Calu3 (cell line): ENCODE data around the gene CHSY1. TPM values are rescaled to one million over a fixed set of nuclear protein-coding genes. Genes with fewer than 3 reads are reported as not detected.

Experiments
- BruUV-seq: library from RNA; stranded (reverse); fragments of 400-500 nt; replicated peaks from 2 replicates; lab custom pipeline; 2021; lab: Mats Ljungman, UMichigan
- CTCF ChIA-PET: fragments of 300-600 bp; sonication (Branson Sonifier 250); formaldehyde crosslinking; loops from one replicate; lab custom pipeline; 2022; ENCODE audit warnings: antibody characterized with exemption; lab: Charles Lee
- DNase-seq: peaks from one replicate; pipeline ENCODE4 v3.0.0; 2022
- H3K27ac Mint-ChIP-seq: one replicate; pipeline ENCODE4 v1.8.0; 2022; ENCODE audit warnings: mixed read lengths; ENCODE audit not compliant: unreplicated experiment
- H3K27me3 Mint-ChIP-seq: one replicate; pipeline ENCODE4 v1.8.0; 2022; ENCODE audit warnings: mixed read lengths; ENCODE audit not compliant: unreplicated experiment
- H3K36me3 Mint-ChIP-seq: one replicate; pipeline ENCODE4 v1.8.0; 2022; ENCODE audit warnings: mild to moderate bottlenecking, moderate library complexity, mixed read lengths; ENCODE audit not compliant: insufficient read depth, unreplicated experiment
- H3K4me1 Mint-ChIP-seq: one replicate; pipeline ENCODE4 v1.8.0; 2022; ENCODE audit warnings: mild to moderate bottlenecking, low read depth, mixed read lengths; ENCODE audit not compliant: unreplicated experiment
- H3K4me3 Mint-ChIP-seq: one replicate; pipeline ENCODE4 v1.8.0; 2022; ENCODE audit warnings: mild to moderate bottlenecking, low read depth, moderate library complexity, mixed read lengths; ENCODE audit not compliant: unreplicated experiment
- H3K9me3 Mint-ChIP-seq: one replicate; pipeline ENCODE4 v1.8.0; 2022; ENCODE audit warnings: low read depth, mixed read lengths; ENCODE audit not compliant: unreplicated experiment
- intact Hi-C: fragments of 100-400 bp; cut with micrococcal nuclease; formaldehyde crosslinking; loops from one replicate; pipeline ENCODE4 v1.10.0; 2022; ENCODE audit not compliant: unreplicated experiment
- total RNA-seq: library from RNA; stranded (reverse); gene quantifications from 2 replicates; pipeline ENCODE4 v1.2.3, GENCODE V29; 2022
- TF ChIP-seq, protein P1 (sequence below): fragments of 200-600 bp; IDR thresholded peaks from one replicate; pipeline ENCODE4 v1.8.0; 2022; ENCODE audit warnings: antibody characterized with exemption; ENCODE audit not compliant: unreplicated experiment

CHSY1 gene
- total RNA-seq, 1 experiment from 2014 or later, result 25.0 TPM

DNA sequence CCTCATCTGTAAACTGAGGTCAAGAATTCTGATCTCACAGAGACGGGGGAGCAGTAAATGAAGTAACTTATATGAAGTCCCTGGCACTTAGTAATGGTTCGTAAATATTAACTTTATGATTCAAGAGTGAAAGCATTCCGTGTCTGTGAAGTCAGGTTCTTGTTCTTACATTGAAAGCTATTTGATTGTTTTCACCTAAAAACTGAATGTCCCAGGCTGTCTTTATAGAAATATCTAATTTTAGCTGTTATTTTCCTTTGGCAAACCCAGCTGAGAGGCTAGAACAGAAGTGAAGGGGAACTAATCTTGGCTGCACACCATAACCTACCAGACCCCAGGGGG, 84.5 kb downstream of the CHSY1 start:
- CTCF ChIA-PET, result interaction anchor here (1.5 to 1.9 kb wide), 2 partner anchors 55 to 159 kb away, joined by 4 to 6 read pairs; no protein-coding TSS in a partner anchor
- peaks cover 26% of the 10 kb centered on the region for H3K4me1 Mint-ChIP-seq
- BruUV-seq, result TSS peak; percentile 21

DNA sequence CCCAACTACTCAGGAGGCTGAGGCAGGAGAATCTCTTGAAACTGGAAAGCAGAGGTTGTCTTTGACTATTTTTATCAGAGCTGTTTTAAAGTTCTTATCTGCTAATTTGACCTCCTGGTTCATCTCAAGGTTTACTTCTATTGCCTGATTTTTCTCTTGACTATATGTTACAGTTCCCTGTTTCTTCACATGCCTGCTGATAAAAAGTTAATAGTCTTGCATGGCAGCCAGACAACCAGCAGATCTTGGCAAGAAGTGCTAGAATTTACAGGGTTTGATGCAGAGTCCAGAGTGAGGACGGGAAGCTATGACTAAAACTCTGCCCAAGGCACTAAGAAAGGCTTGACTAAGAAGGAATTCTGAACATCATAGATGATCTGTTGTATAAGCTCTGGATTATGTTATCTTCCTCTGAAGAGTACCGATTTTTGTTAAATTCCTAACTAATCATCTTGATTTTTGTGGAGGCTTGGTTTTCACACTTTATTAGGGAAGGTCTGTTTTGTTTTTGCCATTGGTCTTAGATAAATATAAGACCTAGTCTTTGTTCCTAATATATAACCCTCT, 85.9 kb downstream of the CHSY1 start:
- no TSS peak for BruUV-seq
- TF ChIP-seq, protein P1, sequence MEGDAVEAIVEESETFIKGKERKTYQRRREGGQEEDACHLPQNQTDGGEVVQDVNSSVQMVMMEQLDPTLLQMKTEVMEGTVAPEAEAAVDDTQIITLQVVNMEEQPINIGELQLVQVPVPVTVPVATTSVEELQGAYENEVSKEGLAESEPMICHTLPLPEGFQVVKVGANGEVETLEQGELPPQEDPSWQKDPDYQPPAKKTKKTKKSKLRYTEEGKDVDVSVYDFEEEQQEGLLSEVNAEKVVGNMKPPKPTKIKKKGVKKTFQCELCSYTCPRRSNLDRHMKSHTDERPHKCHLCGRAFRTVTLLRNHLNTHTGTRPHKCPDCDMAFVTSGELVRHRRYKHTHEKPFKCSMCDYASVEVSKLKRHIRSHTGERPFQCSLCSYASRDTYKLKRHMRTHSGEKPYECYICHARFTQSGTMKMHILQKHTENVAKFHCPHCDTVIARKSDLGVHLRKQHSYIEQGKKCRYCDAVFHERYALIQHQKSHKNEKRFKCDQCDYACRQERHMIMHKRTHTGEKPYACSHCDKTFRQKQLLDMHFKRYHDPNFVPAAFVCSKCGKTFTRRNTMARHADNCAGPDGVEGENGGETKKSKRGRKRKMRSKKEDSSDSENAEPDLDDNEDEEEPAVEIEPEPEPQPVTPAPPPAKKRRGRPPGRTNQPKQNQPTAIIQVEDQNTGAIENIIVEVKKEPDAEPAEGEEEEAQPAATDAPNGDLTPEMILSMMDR, result no peak
- H3K27me3 Mint-ChIP-seq, result no peaks in the 10 kb centered on the region
- no peak overlapping the region for H3K27ac Mint-ChIP-seq
- H3K4me1 Mint-ChIP-seq, result peaks cover 26% of the 10 kb centered on the region
- H3K36me3 Mint-ChIP-seq, result no peaks in the 10 kb centered on the region
- no peak overlapping the region for H3K4me3 Mint-ChIP-seq
- no peak for DNase-seq
- intact Hi-C loops, result loop anchor here (5.0 kb wide), 1 partner anchor 86 kb away; the partner anchor contains the start of gene CHSY1
- peaks cover 11% of the 10 kb centered on the region for H3K9me3 Mint-ChIP-seq
- CTCF ChIA-PET, result no interaction called here

More for the DNA sequence above, 84.5 kb downstream of the CHSY1 start:
- Mint-ChIP-seq H3K4me3 (peak overlapping the region; percentile 56), H3K27ac (peak overlapping the region; percentile 91), H3K9me3 (peaks cover 8% of the 10 kb centered on the region), H3K27me3 (no peaks in the 10 kb centered on the region), H3K36me3 (no peaks in the 10 kb centered on the region)
- intact Hi-C loops, result loop anchor here (5.0 kb wide), 1 partner anchor 85 kb away; the partner anchor contains the start of gene CHSY1
- no peak for DNase-seq
- TF ChIP-seq, protein P1, result no peak

DNA sequence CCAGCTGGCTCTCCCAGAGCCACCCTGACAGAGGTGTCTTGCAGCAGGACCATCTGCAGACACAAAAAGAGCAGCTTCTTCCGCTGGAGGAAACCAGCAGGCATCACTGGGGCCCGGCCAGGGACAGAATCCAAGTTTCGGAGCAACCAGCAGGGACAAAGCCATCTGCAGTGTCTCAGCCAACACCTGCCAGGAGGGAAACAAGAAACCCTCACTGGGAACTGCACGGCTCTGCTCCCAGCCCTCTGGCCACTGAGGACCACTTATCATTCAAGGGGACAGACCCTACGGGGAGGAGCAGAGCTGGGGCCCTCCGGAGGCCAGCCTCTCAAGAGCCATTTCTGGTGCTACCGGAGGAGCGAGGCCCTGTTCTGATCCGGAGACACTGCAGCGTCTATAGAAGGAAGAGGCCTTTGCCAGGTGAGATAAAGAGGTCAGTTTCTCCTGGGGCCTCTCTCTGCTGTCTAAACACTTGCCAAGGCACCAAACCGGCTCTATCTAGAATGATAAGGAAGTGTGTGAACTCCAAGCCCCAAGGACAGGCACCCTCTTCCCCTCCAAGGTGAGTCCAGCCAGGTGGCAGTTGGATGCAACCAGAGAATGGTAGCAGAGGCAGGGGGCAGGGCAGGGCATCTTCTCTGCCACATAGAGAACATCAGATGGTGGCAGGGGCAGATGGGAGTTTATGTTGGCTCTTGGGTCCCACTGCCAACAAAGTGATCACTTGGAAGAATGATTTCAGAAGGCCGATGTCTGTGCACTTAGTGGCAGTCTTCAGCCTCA, 89.0 kb downstream of the CHSY1 start:
- no peak overlapping the region for H3K27ac Mint-ChIP-seq
- BruUV-seq, result no TSS peak
- peaks cover 12% of the 10 kb centered on the region for H3K4me1 Mint-ChIP-seq
- H3K36me3 Mint-ChIP-seq, result no peaks in the 10 kb centered on the region
- H3K4me3 Mint-ChIP-seq, result no peak overlapping the region
- no peaks in the 10 kb centered on the region for H3K27me3 Mint-ChIP-seq
- intact Hi-C loops, result no loop called here
- TF ChIP-seq, protein P1, result no peak
- CTCF ChIA-PET, result no interaction called here
- peaks cover 11% of the 10 kb centered on the region for H3K9me3 Mint-ChIP-seq
- no peak for DNase-seq

DNA sequence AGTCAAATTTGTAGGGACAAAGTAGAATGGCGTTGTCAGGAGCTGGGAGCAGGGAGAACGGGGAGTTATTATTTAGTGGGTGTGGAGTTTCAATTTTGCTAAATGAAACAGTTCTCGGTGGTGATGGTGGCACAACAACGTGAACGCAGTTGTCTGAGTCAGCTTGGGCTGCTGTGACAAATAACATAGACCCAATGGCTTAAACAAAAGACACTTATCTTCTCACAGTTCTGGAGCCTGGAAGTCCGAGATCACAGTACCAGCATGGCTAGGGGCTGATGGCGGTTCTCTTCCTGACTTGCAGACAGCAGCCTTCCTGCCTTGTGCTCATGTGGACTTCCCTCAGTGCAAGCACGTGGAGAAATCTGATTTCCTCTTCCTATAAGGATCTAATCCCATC, 90.2 kb downstream of the CHSY1 start:
- TF ChIP-seq, protein P1, result no peak
- Mint-ChIP-seq H3K36me3 (no peaks in the 10 kb centered on the region), H3K9me3 (peaks cover 8% of the 10 kb centered on the region), H3K27me3 (no peaks in the 10 kb centered on the region), H3K27ac (no peak overlapping the region), H3K4me3 (no peak overlapping the region), H3K4me1 (no peaks in the 10 kb centered on the region)
- CTCF ChIA-PET, result no interaction called here
- no peak for DNase-seq
- no TSS peak for BruUV-seq
- intact Hi-C loops, result no loop called here
